SJSA1 (cell line): ENCODE results near the gene SGSM1. TPM values are rescaled to one million over a fixed set of nuclear protein-coding genes. Genes with fewer than 3 reads are reported as not detected.
"Not testable (repeated sequence)": the region's sequence is repeated elsewhere in the genome, so short reads cannot be mapped to it uniquely, and the experiment has no call there.

Source experiments
- DNase-seq, 2 experiments: peaks; one replicate each; pipeline ENCODE4 v3.0.0-alpha.2; 2015 to 2020; ENCODE audit warnings: low spot score in 2 of 2, low read depth in 1 of 2
- H3K27ac ChIP-seq: fragments of 250-450 bp; sonication (Bioruptor Pico); 2 replicates; pipeline ENCODE4 v1.5.1; 2020; ENCODE audit warnings: mild to moderate bottlenecking, moderate library complexity
- H3K27me3 ChIP-seq: fragments of 250-450 bp; sonication (Bioruptor Pico); replicated peaks from 2 replicates; pipeline ENCODE4 v1.5.1; 2020; ENCODE audit warnings: mild to moderate bottlenecking, moderate library complexity
- H3K36me3 ChIP-seq: fragments of 250-450 bp; sonication (Bioruptor Pico); 2 replicates; pipeline ENCODE4 v1.5.1; 2020; ENCODE audit warnings: mild to moderate bottlenecking
- H3K4me1 ChIP-seq: fragments of 250-450 bp; sonication (Bioruptor Pico); replicated peaks from 2 replicates; pipeline ENCODE4 v1.6.1; 2021; ENCODE audit warnings: mild to moderate bottlenecking
- H3K4me3 ChIP-seq: fragments of 250-450 bp; sonication (Bioruptor Pico); 2 replicates; pipeline ENCODE4 v1.5.1; 2020; ENCODE audit warnings: mild to moderate bottlenecking
- H3K9me3 ChIP-seq: fragments of 250-450 bp; sonication (Bioruptor Pico); replicated peaks from 2 replicates; pipeline ENCODE4 v1.5.1; 2020; ENCODE audit warnings: mild to moderate bottlenecking
- total RNA-seq: library from RNA; depleted of rRNA; stranded (reverse); fragments of >200 nt; shearing (Covaris generic); gene quantifications from 2 replicates; pipeline ENCODE4 v1.2.3, GENCODE V29; 2014

Gene SGSM1
- total RNA-seq, 1 experiment from 2014 or later, result not detected

GRCh38 chr22:24834845-24835570 lies 29.0 kb downstream of the SGSM1 start:
- H3K4me3 ChIP-seq, result no peak overlapping the region
- no peaks in the 10 kb centered on the region for H3K36me3 ChIP-seq
- no peaks in the 10 kb centered on the region for H3K9me3 ChIP-seq
- H3K27ac ChIP-seq, result no peak overlapping the region
- no peak for DNase-seq
- no peaks in the 10 kb centered on the region for H3K4me1 ChIP-seq
- H3K27me3 ChIP-seq, result peaks cover 5% of the 10 kb centered on the region; the same call in 1 of the 2 replicates

GRCh38 chr22:24836282-24836681 lies 30.3 kb downstream of the SGSM1 start:
- Histone ChIP-seq H3K9me3 (no peaks in the 10 kb centered on the region), H3K27me3 (peaks cover 5% of the 10 kb centered on the region; the same call in 1 of the 2 replicates), H3K4me3 (no peak overlapping the region), H3K27ac (no peak overlapping the region), H3K4me1 (no peaks in the 10 kb centered on the region), H3K36me3 (no peaks in the 10 kb centered on the region)
- no peak for DNase-seq

GRCh38 chr22:24837517-24837916 lies 31.5 kb downstream of the SGSM1 start:
- H3K27ac ChIP-seq, H3K4me3 ChIP-seq, H3K36me3 ChIP-seq, H3K4me1 ChIP-seq, H3K9me3 ChIP-seq, DNase-seq, H3K27me3 ChIP-seq: not testable (repeated sequence)

- no peaks in the 10 kb centered on the region for H3K4me1 ChIP-seq
- no peak overlapping the region for H3K4me3 ChIP-seq
- H3K27ac ChIP-seq, result no peak overlapping the region
- H3K36me3 ChIP-seq, result no peaks in the 10 kb centered on the region
- H3K9me3 ChIP-seq, result no peaks in the 10 kb centered on the region
- H3K27me3 ChIP-seq, result peaks cover 5% of the 10 kb centered on the region; the same call in 1 of the 2 replicates
- DNase-seq, result no peak
Observed at GRCh38 chr22:24841261-24841660, 35.2 kb downstream of the SGSM1 start.

- Histone ChIP-seq H3K27ac (no peak overlapping the region), H3K9me3 (no peaks in the 10 kb centered on the region), H3K36me3 (no peaks in the 10 kb centered on the region), H3K4me1 (no peaks in the 10 kb centered on the region), H3K27me3 (no peaks in the 10 kb centered on the region), H3K4me3 (no peak overlapping the region)
- DNase-seq, result no peak
Observed at GRCh38 chr22:24843048-24843447, 37.0 kb downstream of the SGSM1 start.

GRCh38 chr22:24845041-24845898 lies 39.3 kb downstream of the SGSM1 start:
- H3K36me3 ChIP-seq, result no peaks in the 10 kb centered on the region
- H3K9me3 ChIP-seq, result no peaks in the 10 kb centered on the region
- DNase-seq, result no peak
- H3K27me3 ChIP-seq, result no peaks in the 10 kb centered on the region
- no peak overlapping the region for H3K4me3 ChIP-seq
- no peaks in the 10 kb centered on the region for H3K4me1 ChIP-seq
- no peak overlapping the region for H3K27ac ChIP-seq

GRCh38 chr22:24847490-24847889 lies 41.5 kb downstream of the SGSM1 start:
- Histone ChIP-seq H3K9me3 (no peaks in the 10 kb centered on the region), H3K4me3 (no peak overlapping the region), H3K27me3 (no peaks in the 10 kb centered on the region), H3K36me3 (no peaks in the 10 kb centered on the region), H3K27ac (no peak overlapping the region), H3K4me1 (no peaks in the 10 kb centered on the region)
- DNase-seq, result no peak

- H3K27ac ChIP-seq, result no peak overlapping the region
- H3K4me3 ChIP-seq, result no peak overlapping the region
- H3K4me1 ChIP-seq, result no peaks in the 10 kb centered on the region
- no peak for DNase-seq
- no peaks in the 10 kb centered on the region for H3K9me3 ChIP-seq
- H3K27me3 ChIP-seq, result no peaks in the 10 kb centered on the region
- no peaks in the 10 kb centered on the region for H3K36me3 ChIP-seq
Observed at GRCh38 chr22:24848559-24849168, 42.7 kb downstream of the SGSM1 start.

- H3K9me3 ChIP-seq, result no peaks in the 10 kb centered on the region
- no peak for DNase-seq
Observed at GRCh38 chr22:24855794-24856193, 49.8 kb downstream of the SGSM1 start.

DNA sequence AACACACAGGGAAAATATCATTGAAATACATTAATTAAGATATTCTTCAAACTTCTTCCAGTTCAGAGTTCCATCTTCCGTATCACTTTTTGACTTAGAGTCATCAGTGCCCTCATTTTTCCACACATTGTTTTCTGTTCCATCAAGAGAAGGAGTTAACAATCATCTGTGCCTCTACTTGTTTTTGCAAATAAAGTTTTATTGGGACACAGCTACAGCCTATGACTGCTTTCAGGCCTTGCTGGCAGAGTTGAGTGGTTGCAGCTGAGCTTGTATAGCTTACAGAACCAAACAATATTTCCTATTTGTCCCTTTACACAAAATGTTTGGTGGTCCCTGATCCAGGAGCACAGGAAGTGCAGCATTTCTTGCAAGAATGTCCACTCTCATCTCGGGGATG lies 51.6 kb downstream of the SGSM1 start:
- Histone ChIP-seq H3K27me3 (no peaks in the 10 kb centered on the region; the same call in 1 of the 2 replicates), H3K9me3 (no peaks in the 10 kb centered on the region), H3K36me3 (no peaks in the 10 kb centered on the region), H3K27ac (no peak overlapping the region), H3K4me1 (no peaks in the 10 kb centered on the region), H3K4me3 (no peak overlapping the region)
- DNase-seq, result no peak

More at GRCh38 chr22:24855794-24856193, 49.8 kb downstream of the SGSM1 start:
- Histone ChIP-seq H3K36me3 (no peaks in the 10 kb centered on the region), H3K27ac (no peak overlapping the region), H3K4me3 (no peak overlapping the region), H3K27me3 (no peaks in the 10 kb centered on the region; the same call in 1 of the 2 replicates), H3K4me1 (no peaks in the 10 kb centered on the region)

DNA sequence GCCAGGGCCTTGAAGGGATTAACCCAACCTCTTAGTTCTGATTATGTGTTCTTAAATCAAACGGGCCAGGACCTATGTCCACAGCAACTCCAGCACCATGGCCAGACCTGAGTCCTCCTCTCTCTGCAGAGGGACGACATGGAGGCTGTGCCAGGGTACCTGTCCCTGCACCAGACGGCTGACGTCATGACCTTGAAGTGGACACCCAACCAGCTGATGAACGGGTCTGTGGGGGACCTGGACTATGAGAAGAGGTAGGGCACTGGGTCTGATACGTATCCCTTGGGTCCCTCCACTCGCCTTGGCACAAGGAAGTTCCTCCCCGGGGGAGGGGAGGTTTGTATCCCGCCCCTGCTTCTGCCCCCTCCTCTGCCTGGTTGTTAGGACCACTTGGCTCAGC lies 53.6 kb downstream of the SGSM1 start:
- no peak for DNase-seq
- no peak overlapping the region for H3K4me3 ChIP-seq

DNA sequence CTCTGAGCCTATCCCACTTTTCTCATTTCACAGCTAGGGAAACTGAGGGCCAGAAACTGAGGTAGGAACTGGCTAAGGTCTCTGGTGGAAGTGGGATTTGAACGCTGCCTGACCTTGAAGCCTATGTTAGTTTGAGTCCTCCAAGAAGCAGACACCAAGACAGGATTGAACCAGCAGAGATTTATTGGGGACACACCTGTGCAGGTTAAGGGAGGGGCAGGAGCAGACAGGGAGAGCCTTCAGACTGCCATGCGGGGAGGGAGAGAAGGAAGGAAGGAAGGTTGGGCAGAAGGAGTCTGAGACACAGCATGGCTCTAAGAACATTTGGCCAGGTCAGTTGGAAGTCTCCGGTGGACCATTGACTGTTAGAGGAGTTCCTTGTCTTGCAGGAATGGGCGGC lies 59.5 kb downstream of the SGSM1 start:
- DNase-seq, result no peak
- Histone ChIP-seq H3K4me3 (no peak overlapping the region), H3K27me3 (peaks cover 10% of the 10 kb centered on the region), H3K4me1 (no peaks in the 10 kb centered on the region), H3K9me3 (no peaks in the 10 kb centered on the region), H3K27ac (no peak overlapping the region), H3K36me3 (no peaks in the 10 kb centered on the region)

More for the DNA sequence above, 53.6 kb downstream of the SGSM1 start:
- Histone ChIP-seq H3K9me3 (no peaks in the 10 kb centered on the region), H3K36me3 (no peaks in the 10 kb centered on the region), H3K27ac (no peak overlapping the region), H3K27me3 (peaks cover 3% of the 10 kb centered on the region; the same call in 1 of the 2 replicates), H3K4me1 (no peaks in the 10 kb centered on the region)

GRCh38 chr22:24867323-24868022 lies 61.5 kb downstream of the SGSM1 start:
- Histone ChIP-seq H3K4me3 (no peak overlapping the region), H3K27me3 (peaks cover 14% of the 10 kb centered on the region), H3K4me1 (no peaks in the 10 kb centered on the region), H3K9me3 (no peaks in the 10 kb centered on the region), H3K27ac (no peak overlapping the region), H3K36me3 (no peaks in the 10 kb centered on the region)
- no peak for DNase-seq
